Heart right ventricle (tissue), 16 donors: ENCODE results near the gene CDKN2AIP. TPM values are rescaled to one million over a fixed set of nuclear protein-coding genes. Genes with fewer than 3 reads are reported as not detected.

ENCODE experiments used
- ATAC-seq, 8 donors: fragments of 200-7000 bp; cut with Tn5 transposase; one replicate each; pipeline ENCODE4 v1.9.1; 2020; ENCODE audit warnings: mild to moderate bottlenecking in 8 of 8, moderate library complexity in 8 of 8, moderate number of reproducible peaks in 1 of 8
- DNase-seq, 2 donors: peaks; one replicate each; pipeline ENCODE4 v3.0.0-alpha.2; 2020
- H3K27ac ChIP-seq, 10 donors: fragments of 200-600 bp; sonication (generic) in 2 of 10; one replicate each; pipeline versions ENCODE4 v1.5.0 to v1.8.0; 2020 to 2022; ENCODE audit warnings: mild to moderate bottlenecking in 3 of 10
- H3K27me3 ChIP-seq, 7 donors: fragments of 200-600 bp; one replicate each; pipeline ENCODE4 v1.8.0; 2021 to 2022; ENCODE audit warnings: mild to moderate bottlenecking in 2 of 7
- H3K36me3 ChIP-seq, 9 donors: fragments of 200-600 bp; sonication (generic) in 1 of 9; one replicate each; pipeline versions ENCODE4 v1.5.0 to v1.8.0; 2020 to 2022; ENCODE audit warnings: mild to moderate bottlenecking in 2 of 9
- H3K4me1 ChIP-seq, 9 donors: fragments of 200-600 bp; sonication (generic) in 1 of 9; one replicate each; pipeline versions ENCODE4 v1.5.0 to v1.8.0; 2020 to 2022; ENCODE audit warnings: mild to moderate bottlenecking in 4 of 9
- H3K4me3 ChIP-seq, 10 donors: fragments of 200-600 bp; sonication (generic) in 2 of 10; one replicate each; pipeline versions ENCODE4 v1.5.0 to v1.8.0; 2020 to 2022; ENCODE audit warnings: mild to moderate bottlenecking in 7 of 10, moderate library complexity in 2 of 10
- H3K9me3 ChIP-seq, 11 donors: fragments of 200-600 bp in 10 of 11; sonication (generic) in 2 of 11; one replicate each; pipeline versions ENCODE4 v1.5.0 to v1.8.0; 2013 to 2022; ENCODE audit warnings: mild to moderate bottlenecking in 2 of 11, control low read depth in 1 of 11, moderate library complexity in 1 of 11
- WGBS, 2 donors: extraction: QIAGEN DNeasy Blood & Tissue Kit; methylation state at CpG; one replicate each; pipeline ENCODE4 v1.1.7; 2013; ENCODE audit warnings: inconsistent platforms in 1 of 2; 5-methylcytosine and 5-hydroxymethylcytosine counted together
- intact Hi-C, 10 donors: fragments of 100-400 bp; cut with DNase I; formaldehyde crosslinking; loops; one replicate each; pipeline versions ENCODE4 v1.11.1 to v1.14.2; 2022
- polyA plus RNA-seq, 2 donors: library from polyadenylated mRNA; stranded (reverse); fragments of 200-250 nt; gene quantifications; one replicate each; pipeline ENCODE4 v1.2.3, GENCODE V29; 2013
- total RNA-seq, 10 donors: library from RNA; stranded (reverse); fragmentation: NEBNext Ultra II Directional in 3 of 10; extraction: Animal tissue kit (Norgen Biotek cat#: 25700) in 3 of 10; gene quantifications; one replicate each; pipeline versions ENCODE4 v1.2.1 to v1.2.4, GENCODE V29; 2021 to 2023
- TF ChIP-seq, protein P1 (sequence below), 9 donors: fragments of 200-600 bp; sonication (generic) in 2 of 9; IDR thresholded peaks; one replicate each; pipeline versions ENCODE4 v1.5.0 to v1.8.0; 2021 to 2022; ENCODE audit warnings: antibody characterized with exemption in 9 of 9, mild to moderate bottlenecking in 5 of 9, moderate library complexity in 1 of 9
- donor health status: Arrhythmogenic right ventricular cardiomyopathy.
- donor health status: ischemic (EF 13 %, LVEDD 7.1; RV severe dilation, severe dysfunction).
- donor health status: healthy with polysubstance abuse.
- donor health status: DM: no; HTN: yes; CAD: no.
- donor health status: DM: no; HTN: no; CAD: no.
- donor health status: ischemic (EF 25% LVEDD 6.9; RV normal size, moderate dysfunction).
- donor health status: ischemic (EF 25% LVEDD 5.7; RV mildly dilated, moderate dysfunction).
- donor health status: healthy.
- donor health status: DM: yes; HTN: yes; CAD: no.
- donor health status: Ischemic cardiomyopathy.
- donor health status: ischemic (EF 35%, LVEDD 5.7; RV mildly dilated, moderate dysfunction).
- donor health status: nonischemic (EF 11% LVEDD 7.7; RV severe dilation, severe dysfunction).
- donor health status: DM: yes; HTN: yes; CAD: no.
- donor health status: PGD.
- donor health status: ischemic (EF 29% LVEDD 5.4; RV normal size, mild dysfunction).
- donor health status: nonischemic (EF 23%, LVEDD 6.1; RV moderate dilation, normal function).

The CDKN2AIP gene
- total and polyA plus RNA-seq, 12 donors = 5.6 to 12.7 (median 9.7) TPM

GRCh38 chr4:183468210-183469095 is 24.0 kb downstream of the CDKN2AIP start:
- H3K27me3 ChIP-seq = no peaks in the 10 kb centered on the region
- no peak overlapping the region for H3K27ac ChIP-seq
- intact Hi-C loops = no loop called here
- TF ChIP-seq, protein P1, sequence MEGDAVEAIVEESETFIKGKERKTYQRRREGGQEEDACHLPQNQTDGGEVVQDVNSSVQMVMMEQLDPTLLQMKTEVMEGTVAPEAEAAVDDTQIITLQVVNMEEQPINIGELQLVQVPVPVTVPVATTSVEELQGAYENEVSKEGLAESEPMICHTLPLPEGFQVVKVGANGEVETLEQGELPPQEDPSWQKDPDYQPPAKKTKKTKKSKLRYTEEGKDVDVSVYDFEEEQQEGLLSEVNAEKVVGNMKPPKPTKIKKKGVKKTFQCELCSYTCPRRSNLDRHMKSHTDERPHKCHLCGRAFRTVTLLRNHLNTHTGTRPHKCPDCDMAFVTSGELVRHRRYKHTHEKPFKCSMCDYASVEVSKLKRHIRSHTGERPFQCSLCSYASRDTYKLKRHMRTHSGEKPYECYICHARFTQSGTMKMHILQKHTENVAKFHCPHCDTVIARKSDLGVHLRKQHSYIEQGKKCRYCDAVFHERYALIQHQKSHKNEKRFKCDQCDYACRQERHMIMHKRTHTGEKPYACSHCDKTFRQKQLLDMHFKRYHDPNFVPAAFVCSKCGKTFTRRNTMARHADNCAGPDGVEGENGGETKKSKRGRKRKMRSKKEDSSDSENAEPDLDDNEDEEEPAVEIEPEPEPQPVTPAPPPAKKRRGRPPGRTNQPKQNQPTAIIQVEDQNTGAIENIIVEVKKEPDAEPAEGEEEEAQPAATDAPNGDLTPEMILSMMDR (IDR thresholded peaks at IDR 0.05) = no peak
- peaks cover 0 to 9% (median 0%) of the 10 kb centered on the region in 11 donors for H3K9me3 ChIP-seq
- 55 to 73% methylated on average over 7 of the region's 7 CpGs for WGBS, 2 donors
- H3K4me3 ChIP-seq = no peak overlapping the region
- peaks cover 0 to 33% (median 8%) of the 10 kb centered on the region in 9 donors for H3K4me1 ChIP-seq
- ATAC-seq (no peak), DNase-seq (no peak)
- no peaks in the 10 kb centered on the region for H3K36me3 ChIP-seq

DNA sequence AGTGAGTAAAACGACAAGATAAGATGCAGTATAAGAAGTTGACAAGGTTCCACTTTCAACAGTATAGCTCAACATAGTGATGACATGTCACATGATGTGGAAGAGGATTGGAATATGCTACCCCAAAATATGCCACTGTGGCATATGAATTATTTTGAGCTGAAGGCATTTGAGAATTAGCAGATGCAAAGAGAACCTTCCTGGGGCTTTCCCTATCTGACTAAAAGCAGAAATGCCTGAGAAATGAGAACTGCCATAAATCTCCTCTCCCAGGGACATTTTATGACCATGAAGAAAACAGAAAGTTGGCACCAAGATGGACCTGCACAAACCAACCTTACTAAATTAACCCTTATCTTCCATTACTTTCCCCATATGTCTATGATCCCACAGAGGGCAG is 24.8 kb downstream of the CDKN2AIP start:
- TF ChIP-seq, protein P1 (IDR thresholded peaks at IDR 0.05) = no peak
- H3K36me3 ChIP-seq = no peaks in the 10 kb centered on the region
- peak overlapping the region in 1 of 10 donors; percentile 15 for H3K27ac ChIP-seq
- no peak for ATAC-seq
- peaks cover 0 to 4% (median 0%) of the 10 kb centered on the region in 11 donors for H3K9me3 ChIP-seq
- DNase-seq = no peak
- no peaks in the 10 kb centered on the region for H3K27me3 ChIP-seq
- no peak overlapping the region for H3K4me3 ChIP-seq
- peaks cover 0 to 33% (median 8%) of the 10 kb centered on the region in 9 donors for H3K4me1 ChIP-seq
- WGBS, 2 donors = 70 to 86% methylated on average over 1 of the region's 1 CpG
- intact Hi-C loops = no loop called here

- 83 to 87% methylated on average over 2 of the region's 2 CpGs for WGBS, 2 donors
- Histone ChIP-seq H3K27me3 (no peaks in the 10 kb centered on the region), H3K36me3 (no peaks in the 10 kb centered on the region), H3K4me1 (peaks cover 0 to 33% (median 8%) of the 10 kb centered on the region in 9 donors), H3K4me3 (no peak overlapping the region), H3K27ac (no peak overlapping the region), H3K9me3 (peaks cover 0 to 4% (median 0%) of the 10 kb centered on the region in 11 donors)
- intact Hi-C loops = loop anchor here in 8 of 10 donors (2.0 to 10.0 kb wide), 7 partner anchors 37 to 697 kb away; partner anchors contain the start of genes RWDD4 (in 4 of the 8), TRAPPC11 (in 4 of the 8) and ING2 (in 1 of the 8)
- TF ChIP-seq, protein P1 (IDR thresholded peaks at IDR 0.05) = no peak
- no peak for DNase-seq
- ATAC-seq = no peak
These were observed 25.5 kb downstream of the CDKN2AIP start for GRCh38 chr4:183469936-183470335.

DNA sequence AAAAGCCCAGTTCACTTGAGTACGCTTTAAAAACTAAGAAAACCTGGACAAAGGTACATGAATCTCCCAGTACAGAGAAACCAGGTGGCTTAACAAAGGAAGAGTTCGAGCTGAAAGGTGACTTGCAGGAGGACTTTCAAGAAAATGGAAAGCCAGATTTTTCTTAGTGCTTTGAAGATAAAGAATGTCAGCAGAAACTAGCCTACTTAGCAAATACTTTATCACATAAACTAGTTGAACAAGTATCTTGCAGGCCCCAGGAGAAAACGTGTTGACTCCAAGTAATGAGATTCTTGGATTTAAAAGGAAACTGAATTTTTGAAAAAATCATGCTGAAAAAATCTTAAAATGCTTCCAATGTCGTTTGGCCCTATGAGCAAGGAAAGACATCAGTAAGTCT is 26.4 kb downstream of the CDKN2AIP start:
- Histone ChIP-seq H3K4me1 (peaks cover 0 to 33% (median 8%) of the 10 kb centered on the region in 9 donors), H3K27ac (no peak overlapping the region), H3K36me3 (no peaks in the 10 kb centered on the region), H3K27me3 (no peaks in the 10 kb centered on the region), H3K9me3 (peaks cover 0 to 4% (median 0%) of the 10 kb centered on the region in 11 donors), H3K4me3 (no peak overlapping the region)
- TF ChIP-seq, protein P1 (IDR thresholded peaks at IDR 0.05) = no peak
- DNase-seq (no peak), ATAC-seq (no peak)
- intact Hi-C loops = loop anchor here in 8 of 10 donors (2.0 to 10.0 kb wide), 7 partner anchors 36 to 696 kb away; partner anchors contain the start of genes RWDD4 (in 4 of the 8), TRAPPC11 (in 4 of the 8) and ING2 (in 1 of the 8)
- 70 to 71% methylated on average over 4 of the region's 4 CpGs for WGBS, 2 donors
